Measurements from ENCODE around the gene NR5A1.

The NR5A1 gene

DNA sequence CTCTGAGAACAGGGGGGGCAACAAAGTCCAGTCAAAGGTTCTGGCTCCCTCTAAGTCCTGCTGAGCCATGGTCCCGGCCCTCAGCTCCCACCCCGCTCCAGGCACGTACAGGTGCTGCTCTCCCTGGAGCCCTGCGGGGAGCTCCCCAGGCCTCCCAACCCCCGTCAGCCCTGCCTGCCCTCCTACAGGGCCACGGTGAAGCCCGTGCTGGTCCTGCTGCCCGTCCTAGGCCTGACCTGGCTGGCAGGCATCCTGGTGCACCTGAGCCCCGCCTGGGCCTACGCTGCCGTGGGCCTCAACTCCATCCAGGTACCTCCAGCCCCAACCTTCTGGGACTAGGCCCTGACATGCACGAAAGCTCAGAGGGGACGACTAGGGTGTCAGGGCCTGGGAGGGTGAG, 36.9 kb downstream of the NR5A1 start:
- no peak for DNase-seq (ENCODE audit: extremely low read depth, low read depth)
- TF ChIP-seq, protein P1, sequence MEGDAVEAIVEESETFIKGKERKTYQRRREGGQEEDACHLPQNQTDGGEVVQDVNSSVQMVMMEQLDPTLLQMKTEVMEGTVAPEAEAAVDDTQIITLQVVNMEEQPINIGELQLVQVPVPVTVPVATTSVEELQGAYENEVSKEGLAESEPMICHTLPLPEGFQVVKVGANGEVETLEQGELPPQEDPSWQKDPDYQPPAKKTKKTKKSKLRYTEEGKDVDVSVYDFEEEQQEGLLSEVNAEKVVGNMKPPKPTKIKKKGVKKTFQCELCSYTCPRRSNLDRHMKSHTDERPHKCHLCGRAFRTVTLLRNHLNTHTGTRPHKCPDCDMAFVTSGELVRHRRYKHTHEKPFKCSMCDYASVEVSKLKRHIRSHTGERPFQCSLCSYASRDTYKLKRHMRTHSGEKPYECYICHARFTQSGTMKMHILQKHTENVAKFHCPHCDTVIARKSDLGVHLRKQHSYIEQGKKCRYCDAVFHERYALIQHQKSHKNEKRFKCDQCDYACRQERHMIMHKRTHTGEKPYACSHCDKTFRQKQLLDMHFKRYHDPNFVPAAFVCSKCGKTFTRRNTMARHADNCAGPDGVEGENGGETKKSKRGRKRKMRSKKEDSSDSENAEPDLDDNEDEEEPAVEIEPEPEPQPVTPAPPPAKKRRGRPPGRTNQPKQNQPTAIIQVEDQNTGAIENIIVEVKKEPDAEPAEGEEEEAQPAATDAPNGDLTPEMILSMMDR (IDR thresholded peaks at IDR 0.05; ENCODE audit: low read depth, low read length): no peak

DNA sequence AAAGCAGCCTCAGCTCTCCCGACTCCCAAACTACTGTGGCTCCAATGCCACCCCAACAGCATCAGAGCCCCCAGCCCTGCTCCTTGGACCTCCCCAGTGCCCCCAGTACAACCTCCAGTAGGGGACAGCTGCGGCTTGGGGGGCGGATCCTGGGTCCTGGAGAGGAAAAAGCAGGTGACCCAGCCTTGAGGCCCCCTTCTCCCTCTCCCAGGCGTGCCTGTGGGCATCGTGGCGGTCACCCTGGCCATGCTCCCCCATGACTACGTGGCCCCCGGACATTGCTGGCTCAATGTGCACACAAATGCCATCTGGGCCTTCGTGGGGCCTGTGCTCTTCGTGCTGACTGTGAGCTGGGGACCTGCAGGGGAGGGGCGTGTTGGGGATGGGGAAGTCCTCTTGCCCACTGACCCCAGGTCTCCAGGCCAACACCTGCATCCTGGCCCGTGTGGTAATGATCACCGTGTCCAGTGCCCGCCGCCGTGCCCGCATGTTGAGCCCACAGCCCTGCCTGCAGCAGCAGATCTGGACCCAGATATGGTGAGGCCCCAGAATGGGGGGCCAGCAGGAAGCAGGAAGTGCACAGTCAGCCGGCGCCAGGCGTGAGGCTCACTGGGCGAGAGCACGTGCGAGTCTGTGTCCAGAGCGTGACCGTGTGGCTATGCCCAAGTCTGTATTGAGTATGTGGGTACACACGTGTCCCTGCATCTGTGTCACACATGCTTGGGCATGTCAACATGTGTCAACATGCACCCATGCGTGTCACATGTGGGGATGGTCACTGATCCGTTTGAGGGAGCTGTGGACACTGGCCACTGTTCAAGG, 38.0 kb downstream of the NR5A1 start:
- no peak for DNase-seq (ENCODE audit: extremely low read depth, low read depth)
- TF ChIP-seq, protein P1 (IDR thresholded peaks at IDR 0.05; ENCODE audit: low read depth, low read length): no peak

DNA sequence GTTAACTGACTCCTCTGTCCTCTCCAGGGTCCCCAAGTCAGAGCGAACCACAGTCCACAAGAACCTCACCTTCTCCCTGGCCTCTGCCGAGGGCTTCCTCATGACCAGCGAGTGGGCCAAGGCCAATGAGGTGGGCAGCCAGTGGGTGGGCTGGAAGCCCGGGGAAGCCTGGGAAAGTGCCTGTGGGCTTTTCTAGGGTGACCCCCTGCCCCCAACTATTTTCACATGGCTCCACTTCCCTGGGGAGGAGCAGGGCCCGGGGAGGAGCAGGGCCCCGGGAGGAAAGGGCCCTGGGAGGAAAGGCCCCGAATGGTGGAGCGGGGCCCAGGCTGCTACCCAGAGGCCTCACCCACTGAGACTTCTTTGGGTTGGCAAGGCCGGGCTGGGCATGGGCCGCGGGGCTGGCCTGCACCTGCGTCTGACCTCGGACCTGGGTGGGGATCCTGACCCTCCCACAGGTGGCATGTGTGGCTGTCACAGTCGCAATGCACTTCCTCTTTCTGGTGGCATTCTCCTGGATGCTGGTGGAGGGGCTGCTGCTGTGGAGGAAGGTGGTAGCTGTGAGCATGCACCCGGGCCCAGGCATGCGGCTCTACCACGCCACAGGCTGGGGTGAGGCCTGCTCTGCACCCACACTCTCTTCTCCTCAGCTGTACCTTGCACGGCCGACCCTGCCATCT, 39.0 kb downstream of the NR5A1 start:
- TF ChIP-seq, protein P1 (IDR thresholded peaks at IDR 0.05; ENCODE audit: low read depth, low read length): no peak
- DNase-seq (ENCODE audit: extremely low read depth, low read depth): no peak

DNA sequence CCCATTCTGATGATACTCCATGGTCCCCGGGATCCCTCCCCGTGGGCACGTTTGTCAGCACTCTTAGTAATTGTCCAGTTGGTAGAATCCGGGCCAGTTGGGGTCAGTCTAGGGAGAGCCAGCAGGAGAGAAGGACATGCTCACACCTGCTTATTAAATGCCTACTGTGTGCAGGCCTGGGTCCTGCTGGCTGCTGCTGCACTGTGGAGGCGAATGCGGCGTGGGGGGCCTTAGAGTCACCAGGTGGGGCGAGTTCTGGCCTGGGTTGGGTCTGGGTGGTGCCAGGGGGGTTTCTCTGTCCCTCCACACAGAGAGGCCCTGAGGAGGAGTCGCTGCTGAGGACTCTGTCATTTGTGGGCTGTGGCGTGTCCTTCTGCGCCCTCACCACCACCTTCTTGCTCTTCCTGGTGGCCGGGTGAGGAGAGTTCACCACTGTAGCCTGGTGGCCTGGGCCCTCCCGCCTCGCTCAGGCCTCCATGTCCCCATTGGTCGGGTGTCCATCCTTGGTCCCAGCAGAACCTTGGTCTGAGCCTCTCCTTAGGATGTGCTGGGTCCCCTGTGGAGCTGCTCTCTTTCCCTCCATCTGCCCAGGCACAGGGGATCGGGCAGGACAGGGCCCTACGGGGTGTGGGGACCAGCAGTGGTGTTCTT, 39.7 kb downstream of the NR5A1 start:
- no peak for DNase-seq (ENCODE audit: extremely low read depth, low read depth)
- TF ChIP-seq, protein P1 (IDR thresholded peaks at IDR 0.05; ENCODE audit: low read depth, low read length): no peak

DNA sequence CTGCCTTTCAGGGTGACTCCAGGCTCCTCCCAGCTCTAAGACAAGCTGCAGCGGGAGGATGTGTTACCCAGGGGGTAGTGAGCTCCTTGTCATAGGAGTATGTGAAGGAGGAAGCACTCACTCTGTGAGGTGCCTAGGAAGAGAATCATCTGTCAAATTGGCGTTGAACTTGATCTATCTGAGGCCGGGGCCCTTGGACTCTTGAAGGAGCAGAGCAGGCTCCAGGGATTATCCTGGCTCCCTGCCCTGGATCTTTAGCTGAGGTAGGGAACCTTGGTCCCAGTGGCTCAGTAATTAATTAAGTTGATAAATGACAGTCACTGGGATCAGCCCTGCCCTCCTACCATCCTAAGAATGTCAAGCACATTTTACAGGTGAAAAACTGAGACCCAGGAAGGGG, 41.5 kb downstream of the NR5A1 start:
- no peak for DNase-seq (ENCODE audit: extremely low read depth, low read depth)

DNA sequence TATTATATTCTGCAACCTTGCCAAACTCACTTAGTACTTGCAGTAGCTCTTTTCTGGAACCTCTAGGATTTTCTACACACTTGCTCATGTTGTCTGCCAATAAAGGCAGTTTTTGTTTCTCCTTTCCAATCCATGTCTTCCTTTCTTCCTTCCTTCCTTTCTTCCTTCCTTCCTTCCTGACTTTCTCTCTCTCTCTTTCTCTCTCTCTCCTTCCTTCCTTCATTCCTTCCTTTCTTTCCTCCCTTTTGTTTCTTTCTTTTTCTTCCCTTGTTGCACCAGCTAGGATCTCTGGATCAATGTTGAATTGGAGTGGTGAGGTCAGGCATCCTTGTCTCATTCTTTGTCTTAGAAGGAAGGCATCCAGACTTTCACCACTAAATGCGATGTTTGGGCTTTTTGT, 44.5 kb downstream of the NR5A1 start:
- TF ChIP-seq, protein P1 (IDR thresholded peaks at IDR 0.05; ENCODE audit: low read depth, low read length): no peak
- no peak for DNase-seq (ENCODE audit: extremely low read depth, low read depth)

More for the DNA sequence above, 41.5 kb downstream of the NR5A1 start:
- TF ChIP-seq, protein P1 (IDR thresholded peaks at IDR 0.05; ENCODE audit: low read depth, low read length): no peak

DNA sequence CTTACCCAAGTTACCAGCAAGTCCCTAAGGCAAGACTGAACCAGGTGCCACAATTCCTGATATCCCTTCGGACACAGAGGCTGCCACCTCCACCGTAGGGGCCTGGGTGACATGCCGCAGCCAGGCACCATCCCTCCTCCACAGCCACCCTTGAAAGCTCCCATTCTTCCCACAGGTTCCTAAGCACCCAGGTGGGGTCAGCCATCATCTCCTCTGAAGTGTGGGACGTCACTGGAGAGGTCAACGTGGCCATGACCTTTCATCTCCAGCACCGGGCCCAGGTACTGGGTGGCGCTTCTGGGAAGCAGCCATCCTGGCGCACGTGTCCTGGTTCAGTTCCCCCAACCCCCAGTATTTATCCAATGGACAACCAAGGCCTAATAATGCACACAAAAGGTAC, 48.8 kb downstream of the NR5A1 start:
- DNase-seq (ENCODE audit: extremely low read depth, low read depth): no peak
- TF ChIP-seq, protein P1 (IDR thresholded peaks at IDR 0.05; ENCODE audit: low read depth, low read length): no peak

Measured in AG09319 (cell line).